ENCODE data around the gene CFAP97.
"Not testable (repeated sequence)": the region's sequence is repeated elsewhere in the genome, so short reads cannot be mapped to it uniquely, and the experiment has no call there.

Gene CFAP97

GRCh38 chr4:185203486-185204237 lies at the start of gene CFAP97:
TSS of gene CFAP97 (minus strand) at chr4:185204000. CDS start at chr4:185191196, 12,804 bp downstream.
- peak within 1 kb of the TSS; percentile 63 for H3K4me3 ChIP-seq (ENCODE audit: low read depth, low read length)
- DNase-seq (ENCODE audit: low read depth), result peak; percentile 77

GRCh38 chr4:185249105-185249504 lies 45.3 kb upstream of the CFAP97 start:
- H3K4me3 ChIP-seq (ENCODE audit: low read depth, low read length), result no peak overlapping the region
- no peak for DNase-seq (ENCODE audit: low read depth)

DNA sequence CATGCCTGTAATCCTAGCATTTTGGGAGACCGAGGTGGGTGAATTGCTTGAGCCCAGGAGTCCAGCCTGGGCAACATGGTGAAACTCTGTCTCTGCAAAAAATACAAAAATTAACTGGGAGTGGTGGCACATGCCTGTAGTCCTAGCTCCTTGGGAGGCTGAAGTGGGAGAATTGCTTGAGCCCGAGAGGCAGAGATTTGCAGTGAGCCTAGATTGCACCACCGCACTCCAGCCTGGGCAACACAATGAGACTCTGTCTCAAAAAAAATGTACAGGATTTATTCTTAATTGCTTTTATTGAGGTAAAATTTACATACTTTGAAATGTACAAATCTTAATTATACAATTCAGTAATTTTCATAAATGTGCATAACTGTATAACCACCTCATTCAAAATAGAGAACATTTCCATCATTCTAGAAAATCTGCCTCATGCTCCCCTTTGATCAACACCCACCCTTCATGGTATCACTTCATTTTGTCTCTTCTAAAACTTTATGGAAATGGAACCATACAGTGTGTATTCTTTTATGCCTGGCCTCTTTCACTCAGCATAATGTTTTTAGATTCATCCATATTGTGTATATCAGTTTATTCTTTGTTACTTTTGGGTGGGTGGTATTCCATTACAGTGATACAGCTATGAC lies 44.7 kb upstream of the CFAP97 start:
- H3K4me3 ChIP-seq (ENCODE audit: low read depth, low read length), result no peak overlapping the region
- no peak for DNase-seq (ENCODE audit: low read depth)

DNA sequence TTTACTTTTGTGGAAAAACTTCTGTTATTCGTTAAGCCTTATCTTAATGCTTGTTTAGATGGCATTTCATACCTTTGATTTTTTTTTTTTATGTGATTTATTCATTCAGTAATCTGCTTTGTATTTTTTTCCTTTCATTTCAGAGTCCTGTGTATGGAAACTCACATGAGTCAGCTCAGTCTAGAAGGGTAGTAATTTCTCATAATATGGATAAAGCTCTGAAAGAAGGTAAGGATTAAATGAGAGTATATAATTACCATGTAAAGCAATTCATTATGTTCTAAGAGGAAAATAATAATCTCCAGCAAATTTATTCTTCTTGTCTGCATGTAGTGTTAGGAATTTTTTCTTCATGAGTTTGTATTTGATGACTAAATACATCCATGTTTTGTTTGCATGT lies 43.4 kb upstream of the CFAP97 start:
- DNase-seq (ENCODE audit: low read depth), result no peak
- H3K4me3 ChIP-seq (ENCODE audit: low read depth, low read length), result no peak overlapping the region

- no peak overlapping the region for H3K4me3 ChIP-seq (ENCODE audit: low read depth, low read length)
- no peak for DNase-seq (ENCODE audit: low read depth)
These were observed 42.7 kb upstream of the CFAP97 start for GRCh38 chr4:185246453-185246852.

DNA sequence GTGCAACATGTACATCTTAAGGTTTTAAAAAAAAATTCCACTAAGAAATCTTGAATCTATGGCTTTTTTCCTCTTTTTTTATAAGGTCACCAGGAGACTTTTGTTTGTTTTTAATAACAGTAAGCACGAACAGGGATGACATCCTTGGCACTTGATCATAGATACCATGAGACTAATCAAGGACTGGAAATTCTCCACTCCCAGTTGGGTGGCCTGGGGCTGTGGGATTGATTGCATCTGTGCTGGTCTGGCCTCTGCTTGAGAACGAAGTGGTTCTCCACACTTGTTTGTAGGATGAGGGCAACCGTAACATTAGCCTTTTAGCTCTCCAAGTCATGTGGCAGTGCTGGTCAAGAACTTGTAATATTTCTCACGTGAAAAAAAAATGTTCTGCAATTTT lies 41.0 kb upstream of the CFAP97 start:
- H3K4me3 ChIP-seq (ENCODE audit: low read depth, low read length), result no peak overlapping the region
- DNase-seq (ENCODE audit: low read depth), result no peak

DNA sequence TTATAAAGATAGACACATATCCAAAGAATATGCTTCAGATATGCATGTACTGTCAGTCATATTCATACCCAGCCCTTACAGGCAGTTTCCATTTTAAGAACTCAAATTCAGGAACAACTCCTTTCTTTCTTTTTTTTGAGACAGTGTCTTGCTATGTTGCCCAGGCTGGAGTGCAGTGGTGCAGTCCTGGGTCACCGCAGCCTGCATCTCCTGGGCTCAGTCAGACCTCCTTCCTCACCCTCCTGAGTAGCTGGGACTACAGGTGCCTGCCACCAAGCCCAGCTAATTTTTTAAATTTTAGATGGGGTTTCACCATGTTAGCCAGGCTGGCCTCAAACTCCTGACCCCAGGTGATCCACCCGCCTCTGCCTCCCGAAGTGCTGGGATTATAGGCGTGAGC lies 40.1 kb upstream of the CFAP97 start:
- no peak for DNase-seq (ENCODE audit: low read depth)

GRCh38 chr4:185242749-185243533 lies 39.1 kb upstream of the CFAP97 start:
- DNase-seq (ENCODE audit: low read depth), result no peak
- no peak overlapping the region for H3K4me3 ChIP-seq (ENCODE audit: low read depth, low read length)

More for the DNA sequence above, 40.1 kb upstream of the CFAP97 start:
- H3K4me3 ChIP-seq (ENCODE audit: low read depth, low read length), result no peak overlapping the region

DNA sequence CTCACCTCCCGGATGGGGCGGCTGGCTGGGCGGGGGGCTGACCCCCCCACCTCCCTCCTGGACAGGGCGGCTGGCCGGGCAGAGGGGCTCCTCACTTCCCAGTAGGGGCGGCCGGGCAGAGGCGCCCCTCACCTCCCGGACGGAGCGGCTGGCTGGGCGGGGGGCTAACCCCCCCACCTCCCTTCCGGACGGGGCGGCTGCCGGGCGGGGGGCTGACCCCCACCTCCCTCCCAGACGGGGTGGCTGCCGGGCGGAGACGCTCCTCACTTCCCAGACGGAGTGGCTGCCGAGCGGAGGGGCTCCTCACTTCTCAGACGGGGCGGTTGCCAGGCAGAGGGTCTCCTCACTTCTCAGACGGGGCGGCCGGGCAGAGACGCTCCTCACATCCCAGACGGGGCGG lies 36.7 kb upstream of the CFAP97 start:
- H3K4me3 ChIP-seq (ENCODE audit: low read depth, low read length); DNase-seq (ENCODE audit: low read depth): not testable (repeated sequence)

DNA sequence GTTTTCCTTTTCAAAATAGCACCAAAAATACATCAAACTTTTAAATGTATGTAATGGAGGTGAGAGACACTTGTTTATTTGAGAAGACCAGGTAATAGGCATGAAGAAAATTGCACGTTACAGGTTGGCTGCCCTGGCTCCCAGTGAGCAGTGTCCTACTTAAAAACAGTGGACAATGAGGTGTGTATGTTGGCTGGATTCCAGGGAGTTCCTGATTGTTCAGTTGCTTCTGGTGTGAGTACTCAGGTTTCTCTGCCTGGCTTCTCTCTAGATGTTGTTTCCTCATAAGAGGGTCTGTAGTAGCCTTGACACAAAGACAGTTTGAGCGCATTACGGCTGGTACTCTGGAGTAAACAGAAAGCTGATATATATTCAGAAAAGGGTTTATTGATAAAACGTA lies 35.0 kb upstream of the CFAP97 start:
- no peak for DNase-seq (ENCODE audit: low read depth)
- no peak overlapping the region for H3K4me3 ChIP-seq (ENCODE audit: low read depth, low read length)

GRCh38 chr4:185238215-185238681 lies 34.4 kb upstream of the CFAP97 start:
- peak; percentile 36 for DNase-seq (ENCODE audit: low read depth)
- no peak overlapping the region for H3K4me3 ChIP-seq (ENCODE audit: low read depth, low read length)

GRCh38 chr4:185237175-185237574 lies 33.4 kb upstream of the CFAP97 start:
- DNase-seq (ENCODE audit: low read depth), result peak; percentile 48
- H3K4me3 ChIP-seq (ENCODE audit: low read depth, low read length), result no peak overlapping the region

DNA sequence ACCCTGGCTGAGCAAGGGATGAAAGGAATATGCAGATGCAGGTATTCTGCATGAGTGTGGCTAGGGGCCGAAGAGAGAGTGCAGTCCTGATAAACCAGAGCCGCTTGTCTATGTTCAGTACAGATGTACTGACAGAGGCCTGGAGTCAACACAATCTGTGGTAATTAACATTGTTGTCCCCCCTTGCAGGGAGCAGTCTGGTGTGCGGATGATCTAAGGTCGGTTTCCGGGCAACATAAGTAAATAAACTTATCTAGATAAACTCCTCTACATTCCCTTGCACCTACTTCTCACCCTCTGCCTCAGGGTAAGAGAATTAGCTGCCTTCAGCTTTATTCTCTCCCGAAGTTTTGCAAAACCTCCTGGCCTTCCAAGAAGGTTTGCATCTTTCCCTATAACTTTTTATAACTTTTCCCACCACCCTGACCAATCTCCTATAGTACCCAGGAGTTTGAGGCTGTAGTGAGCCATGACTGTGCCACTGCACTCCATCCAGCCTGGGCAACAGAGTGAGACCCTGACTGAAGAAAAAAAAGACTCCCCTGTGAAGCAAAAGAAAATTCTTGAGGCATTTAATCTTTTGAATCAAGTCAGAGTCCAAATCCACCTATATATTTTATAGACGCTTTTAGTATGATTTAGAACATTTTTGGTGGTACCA lies 32.2 kb upstream of the CFAP97 start:
- no peak for DNase-seq (ENCODE audit: low read depth)
- no peak overlapping the region for H3K4me3 ChIP-seq (ENCODE audit: low read depth, low read length)

GRCh38 chr4:185235119-185235842 lies 31.5 kb upstream of the CFAP97 start:
- DNase-seq (ENCODE audit: low read depth), result no peak
- no peak overlapping the region for H3K4me3 ChIP-seq (ENCODE audit: low read depth, low read length)

DNA sequence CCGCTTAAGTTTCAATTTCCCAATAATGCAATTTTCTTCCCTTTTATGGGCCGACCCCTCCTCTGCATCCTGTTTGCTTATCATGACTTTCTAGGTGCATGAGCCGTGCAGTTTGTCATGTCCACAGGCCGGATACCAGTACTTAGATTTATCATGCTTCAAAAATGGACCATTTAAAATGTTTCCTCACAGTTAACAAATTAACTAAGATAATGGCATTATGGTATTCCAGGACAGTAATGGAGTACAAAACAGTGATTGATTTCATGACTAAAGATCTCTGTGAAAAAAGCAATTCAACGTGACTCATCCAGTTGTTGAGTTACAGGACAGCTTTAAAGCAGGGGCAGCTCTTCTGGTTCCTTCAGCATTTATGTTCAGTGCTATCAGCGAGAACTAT lies 28.6 kb upstream of the CFAP97 start:
- no peak overlapping the region for H3K4me3 ChIP-seq (ENCODE audit: low read depth, low read length)
- no peak for DNase-seq (ENCODE audit: low read depth)

GRCh38 chr4:185229021-185229818 lies 25.4 kb upstream of the CFAP97 start:
- DNase-seq (ENCODE audit: low read depth), result no peak
- no peak overlapping the region for H3K4me3 ChIP-seq (ENCODE audit: low read depth, low read length)

DNA sequence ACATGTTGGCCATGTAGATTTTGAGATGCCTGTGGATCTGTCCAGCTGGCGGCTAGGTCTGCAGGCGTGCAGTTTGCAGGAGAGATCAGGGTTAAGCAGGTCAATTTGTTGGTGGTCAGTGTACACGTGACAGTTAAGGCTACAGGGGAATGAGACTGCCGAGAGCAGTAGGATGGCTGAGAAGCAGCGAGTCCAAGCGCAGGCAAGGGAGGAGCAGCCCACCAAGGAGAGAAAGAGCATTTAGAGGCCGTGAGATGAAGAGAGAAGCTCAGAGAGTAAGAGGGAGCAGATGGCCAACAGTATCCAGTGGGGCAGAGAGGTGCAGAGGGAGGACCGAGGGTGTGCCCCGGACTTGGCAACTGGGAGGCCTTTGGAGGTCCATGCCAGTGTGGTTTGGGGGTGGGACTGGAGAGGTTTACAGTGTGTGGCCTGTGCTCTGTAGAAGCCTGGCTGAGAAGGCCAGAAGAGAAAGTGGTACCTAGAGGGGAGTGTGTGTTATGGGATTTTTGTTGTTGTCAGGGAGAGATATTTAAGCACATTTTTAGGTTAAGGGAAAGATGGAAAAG lies 24.0 kb upstream of the CFAP97 start:
- DNase-seq (ENCODE audit: low read depth), result no peak
- no peak overlapping the region for H3K4me3 ChIP-seq (ENCODE audit: low read depth, low read length)

DNA sequence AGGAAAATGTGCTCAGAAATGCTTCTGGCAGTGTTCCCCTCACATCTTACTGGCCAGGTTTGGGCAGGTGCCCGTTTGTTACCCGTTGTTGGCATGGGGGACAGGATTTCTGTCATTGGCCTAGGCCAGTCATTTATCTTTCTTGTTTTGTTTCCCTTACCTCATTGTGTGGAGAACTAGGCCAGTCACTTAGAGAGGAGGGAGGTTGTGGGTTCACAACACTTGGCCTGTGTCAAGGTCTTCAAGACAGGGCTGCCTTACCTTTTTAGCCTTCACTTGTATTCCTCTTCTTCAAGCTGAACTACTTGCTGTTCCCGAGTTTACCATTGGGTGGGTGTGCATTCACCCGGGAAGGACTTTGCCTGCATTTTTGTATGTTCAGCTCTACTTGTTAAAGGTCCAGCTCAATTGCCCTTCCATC lies 23.3 kb upstream of the CFAP97 start:
- DNase-seq (ENCODE audit: low read depth), result no peak
- no peak overlapping the region for H3K4me3 ChIP-seq (ENCODE audit: low read depth, low read length)

Measured in skeletal muscle cell (primary cell).